HG03460 (cell line): ENCODE results near the gene KCNJ18.
A peak's percentile ranks its signal among the peaks of the same experiment; 100 is the strongest.
"Not testable (repeated sequence)": the region's sequence is repeated elsewhere in the genome, so short reads cannot be mapped to it uniquely, and the experiment has no call there.

Experiments
- ATAC-seq: cut with Tn5 transposase; IDR thresholded peaks from one replicate; pipeline ENCODE4 v1.9.1; 2021; ENCODE audit not compliant: unreplicated experiment

Gene KCNJ18

DNA sequence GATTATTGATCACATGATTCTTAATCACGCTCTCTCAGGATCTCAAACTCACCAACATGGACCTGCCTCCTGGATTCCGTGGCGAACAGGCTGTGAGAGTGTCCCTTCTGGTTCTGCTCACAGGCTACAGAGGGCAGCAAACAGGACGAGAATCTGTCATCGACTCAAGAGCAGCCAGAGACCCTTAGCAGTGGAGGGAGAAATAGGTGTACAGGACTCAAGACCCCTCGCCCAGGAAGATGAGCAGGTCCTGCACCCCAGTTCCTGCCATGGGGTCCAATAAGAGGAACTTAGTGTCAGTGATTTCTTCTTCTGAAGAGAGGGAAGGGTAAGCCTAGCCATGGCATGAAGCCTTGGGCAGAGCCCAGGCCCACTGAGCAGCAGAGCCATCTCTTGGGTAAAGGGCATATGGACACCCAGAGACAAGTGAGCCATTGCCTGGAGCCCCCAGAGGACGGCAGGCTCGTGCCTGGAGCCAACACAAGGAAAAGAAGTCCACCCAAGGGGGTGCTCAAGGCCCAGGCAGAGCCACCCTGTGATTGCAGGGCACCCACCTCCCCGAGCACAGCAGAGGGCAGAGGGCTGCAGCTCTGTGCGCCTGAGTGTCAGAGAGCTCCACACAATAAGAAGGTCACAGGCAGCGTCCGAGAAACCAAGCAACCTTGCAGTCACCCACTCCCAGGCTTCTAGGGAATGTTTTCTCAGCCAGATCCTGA lies 27.3 kb downstream of the KCNJ18 start:
- not testable (repeated sequence) for ATAC-seq

DNA sequence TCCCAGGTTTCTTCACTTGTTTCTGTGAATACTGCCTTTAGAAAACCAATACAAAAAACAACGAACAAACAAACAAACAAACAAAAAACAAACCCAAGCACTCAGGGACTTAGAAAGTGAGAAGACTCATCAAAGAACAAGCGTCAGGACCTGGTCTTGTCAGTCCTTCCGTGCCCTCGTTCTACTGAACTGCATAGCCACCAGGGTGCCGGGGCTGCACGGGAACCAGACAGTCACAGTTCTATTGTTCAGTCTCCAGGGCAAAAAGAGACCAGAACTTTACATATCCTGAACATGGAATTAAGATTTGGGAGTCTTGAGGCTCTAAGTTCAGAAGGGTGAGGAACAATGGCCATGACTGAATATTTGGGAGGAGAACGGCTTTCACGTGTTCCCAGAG lies 28.2 kb downstream of the KCNJ18 start:
- ATAC-seq, result not testable (repeated sequence)

DNA sequence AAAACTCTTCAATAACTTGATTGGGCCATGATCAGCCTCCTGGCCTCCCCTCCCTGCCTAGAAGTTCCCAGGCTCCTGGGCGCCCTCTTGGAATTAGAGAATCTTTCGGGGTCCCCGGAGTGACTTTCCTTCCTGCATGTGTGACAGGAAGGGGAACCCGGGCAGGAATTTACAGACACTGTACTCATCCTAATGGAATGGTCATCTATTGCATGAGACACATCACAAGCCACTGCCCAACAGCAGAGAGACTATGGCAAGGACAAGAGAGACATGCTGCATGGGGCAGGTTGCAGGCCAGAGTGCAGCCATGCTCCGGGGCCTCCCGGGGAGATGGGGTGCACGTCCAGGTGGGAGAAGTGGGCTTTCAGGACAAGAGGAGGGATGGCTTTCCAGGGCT lies 29.9 kb downstream of the KCNJ18 start:
- not testable (repeated sequence) for ATAC-seq

DNA sequence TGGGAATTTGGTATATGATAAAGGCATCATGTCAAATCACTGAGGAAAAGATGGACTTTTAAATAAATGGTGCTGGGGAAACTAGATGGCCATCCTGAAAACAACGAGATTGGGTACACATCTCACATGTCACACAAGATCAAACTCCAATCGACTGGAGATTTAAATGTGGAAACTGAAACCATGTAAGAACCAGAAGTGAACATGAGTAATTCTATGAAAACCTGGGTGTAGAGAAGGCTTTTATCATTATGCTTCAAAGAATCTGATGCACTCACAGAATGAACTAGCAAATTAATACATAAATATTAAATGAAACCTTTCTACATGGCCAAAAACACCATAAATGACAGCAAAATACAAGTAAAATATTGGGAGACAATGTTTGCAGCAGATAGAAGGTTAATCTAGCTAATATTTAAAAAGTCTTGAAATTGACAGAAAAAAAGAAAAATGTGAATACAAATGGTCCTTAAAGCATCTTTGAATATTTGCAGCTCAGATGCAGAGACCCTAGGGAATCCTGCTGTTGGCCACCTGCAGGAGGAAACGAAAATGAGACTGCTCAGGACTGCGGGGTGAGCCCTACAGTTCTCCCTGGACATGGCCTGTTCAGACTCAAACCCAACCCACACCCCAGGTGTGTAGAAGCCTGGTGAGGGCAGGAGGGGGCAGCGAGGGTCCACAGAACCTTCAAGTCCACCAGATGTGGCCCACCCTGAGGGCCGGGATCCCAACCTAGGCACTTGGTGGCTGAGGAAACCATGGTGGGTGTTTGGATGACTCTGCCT lies 32.1 kb downstream of the KCNJ18 start:
- not testable (repeated sequence) for ATAC-seq

DNA sequence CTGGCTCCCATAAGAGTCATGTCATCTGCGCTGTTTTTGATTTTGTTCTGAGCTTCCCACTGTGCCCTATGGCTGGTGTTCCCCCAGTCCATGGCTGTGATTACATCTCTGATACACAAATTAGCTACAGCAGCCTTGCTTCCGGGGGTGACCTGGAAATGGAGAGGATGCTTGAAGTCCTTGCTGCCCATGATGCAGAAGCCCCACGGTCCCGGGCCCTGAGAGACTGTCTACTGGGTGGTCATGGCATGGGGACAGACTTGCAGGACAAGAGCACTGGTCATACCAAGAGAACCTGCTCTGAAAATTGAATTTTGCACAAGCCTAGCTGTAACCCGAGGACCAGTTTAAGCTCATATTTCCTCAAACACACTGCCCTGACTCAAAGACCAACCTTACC lies 38.8 kb downstream of the KCNJ18 start:
- not testable (repeated sequence) for ATAC-seq

DNA sequence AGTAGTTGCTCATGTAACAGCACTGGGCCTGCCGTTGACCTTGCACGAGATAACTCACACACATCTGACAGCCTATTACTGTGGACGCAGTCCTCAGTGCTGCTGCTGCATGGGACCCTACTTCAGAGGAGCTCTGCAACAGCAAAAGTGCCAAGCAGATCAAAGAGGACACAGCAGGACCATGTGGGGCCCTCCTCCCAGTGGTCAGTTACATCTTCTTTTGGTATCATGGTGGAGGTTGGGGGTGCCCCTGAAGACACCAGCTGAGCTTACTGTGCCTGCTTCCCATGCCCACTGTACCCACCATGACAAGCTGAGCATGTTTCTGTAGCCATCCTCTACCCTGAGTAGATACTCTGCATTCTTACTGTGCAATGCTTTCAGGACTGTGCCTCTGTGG lies 41.6 kb downstream of the KCNJ18 start:
- ATAC-seq, result not testable (repeated sequence)

DNA sequence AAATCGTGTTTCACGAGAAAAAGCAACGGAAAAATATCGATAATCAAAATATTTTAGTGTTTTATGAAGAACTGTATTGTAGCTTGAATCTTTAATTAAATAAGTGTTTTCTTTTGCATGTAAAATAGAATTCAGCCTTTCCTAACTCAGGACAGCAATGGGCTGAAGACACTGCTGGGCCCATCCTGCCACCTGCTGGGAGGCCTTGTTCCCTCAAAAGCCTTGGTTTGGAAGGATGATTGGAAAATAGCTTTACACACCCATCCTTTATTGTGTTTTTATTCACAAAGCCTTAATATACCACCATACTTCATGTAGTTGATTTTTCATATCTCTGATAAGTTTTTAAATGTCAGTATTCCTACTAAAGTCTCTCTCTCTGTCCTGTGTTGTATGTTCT lies 43.5 kb downstream of the KCNJ18 start:
- not testable (repeated sequence) for ATAC-seq

DNA sequence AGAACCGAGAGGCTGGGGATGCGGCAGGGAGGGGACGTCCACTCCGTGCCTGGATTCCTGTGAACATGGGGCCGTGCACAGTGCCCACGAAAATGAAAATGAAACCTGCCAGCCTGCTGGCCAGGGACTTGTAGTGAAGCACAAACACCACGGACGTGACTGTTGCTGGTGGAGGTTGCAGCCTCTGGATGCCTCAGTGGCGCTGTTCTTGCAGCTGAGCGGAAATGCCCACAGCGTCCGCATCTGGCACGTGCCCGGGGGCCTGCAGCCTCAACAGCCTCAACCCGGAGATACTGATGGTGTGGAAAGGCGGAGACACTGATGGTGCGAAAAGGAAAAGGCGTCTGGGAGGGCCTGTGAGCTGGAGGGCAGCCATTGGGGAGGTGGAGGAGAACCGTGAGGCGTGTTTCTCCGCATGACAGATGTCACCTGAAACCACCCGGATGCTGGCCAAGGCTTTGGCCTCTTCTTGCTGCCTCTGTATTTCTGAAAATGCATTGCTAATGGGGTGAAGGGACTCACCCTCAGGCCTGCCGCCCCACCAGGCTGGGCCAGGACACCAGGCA lies 44.8 kb downstream of the KCNJ18 start:
- ATAC-seq, result not testable (repeated sequence)

DNA sequence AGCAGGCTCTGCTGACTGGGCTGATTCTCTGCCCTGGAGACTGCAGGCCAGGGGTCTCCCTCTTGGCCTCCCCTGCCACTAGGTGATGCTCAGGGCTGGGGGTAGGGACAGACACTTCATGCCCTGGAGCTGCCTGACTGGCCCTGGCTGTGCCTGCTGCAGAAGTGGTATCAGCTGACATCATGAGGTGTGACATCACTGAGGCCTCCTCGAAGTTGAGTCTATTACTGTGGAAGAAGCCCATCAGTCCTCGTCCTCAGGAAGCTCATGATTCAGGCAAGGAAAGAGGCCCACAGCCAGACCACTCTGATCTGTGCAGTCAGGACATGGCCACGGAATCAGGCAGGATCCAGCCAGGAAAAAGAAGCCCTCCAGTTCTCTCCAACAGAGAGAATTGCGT lies 45.9 kb downstream of the KCNJ18 start:
- not testable (repeated sequence) for ATAC-seq

DNA sequence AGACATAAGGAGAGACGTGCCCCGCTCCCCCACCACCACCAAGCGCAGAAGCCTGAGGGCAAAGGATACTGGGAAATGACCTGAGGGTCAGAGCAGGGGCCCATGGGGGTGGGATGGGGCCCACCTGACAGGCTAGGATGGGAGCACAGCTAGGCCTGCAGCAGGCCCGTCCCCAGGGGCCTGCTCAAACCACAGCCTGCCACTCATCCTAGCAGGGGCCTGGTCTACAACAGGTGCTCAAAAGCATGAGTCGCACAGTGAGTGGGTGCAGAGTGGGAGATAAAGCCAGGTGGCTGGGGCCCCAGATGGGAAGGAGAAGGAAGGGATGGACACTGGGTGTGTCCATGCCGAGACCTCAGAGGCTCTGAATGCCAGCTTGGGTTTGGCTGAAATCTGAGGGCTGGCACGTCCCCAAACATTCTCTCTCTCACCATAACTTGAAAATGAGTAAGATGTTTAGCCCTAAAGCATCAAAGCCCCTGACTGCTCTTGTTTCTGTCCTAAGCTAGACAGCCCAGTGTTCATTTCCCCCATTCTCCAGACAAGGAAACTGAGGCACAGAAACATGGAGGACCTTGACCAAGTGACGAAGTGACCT lies 46.7 kb downstream of the KCNJ18 start:
- ATAC-seq, result peak; percentile 55

DNA sequence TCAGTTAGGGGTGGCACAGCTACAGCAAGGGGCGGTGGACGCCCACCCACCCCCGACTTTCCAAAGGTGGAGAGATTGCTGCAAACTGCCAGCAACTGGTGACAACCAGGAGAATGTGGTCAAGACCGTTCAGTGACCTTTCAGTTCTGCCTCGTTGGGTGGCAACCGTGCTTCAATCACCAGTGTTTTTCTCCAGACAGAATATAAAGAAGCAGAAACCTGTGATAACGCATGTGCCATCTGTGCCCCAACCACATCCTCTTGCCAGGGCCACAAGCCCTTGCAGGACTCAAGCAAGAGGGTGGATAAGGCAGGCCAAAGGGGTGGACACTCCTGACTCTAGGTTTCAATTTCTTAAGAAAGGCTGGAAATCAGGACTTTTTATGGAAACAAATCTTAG lies 47.2 kb downstream of the KCNJ18 start:
- ATAC-seq, result not testable (repeated sequence)

DNA sequence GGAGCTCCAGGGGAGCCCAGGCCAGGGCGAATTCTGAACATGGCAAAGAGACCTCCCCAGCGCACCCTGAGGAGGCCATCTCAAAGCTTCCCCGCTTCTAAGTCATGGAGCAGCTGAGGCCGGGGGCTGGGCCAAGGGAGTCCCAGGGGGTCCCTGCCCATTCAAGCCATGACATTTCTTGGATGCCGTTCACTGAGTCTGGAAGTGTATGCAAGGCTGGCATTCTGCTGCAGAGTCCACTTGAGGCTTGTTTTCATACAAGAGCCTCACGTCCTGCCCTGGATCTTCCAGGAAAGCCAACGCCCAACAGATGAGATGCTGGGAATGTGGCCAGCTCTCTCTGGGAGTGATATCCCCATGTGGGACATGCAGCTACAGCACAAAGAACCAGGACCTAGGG lies 48.5 kb downstream of the KCNJ18 start:
- ATAC-seq, result not testable (repeated sequence)

DNA sequence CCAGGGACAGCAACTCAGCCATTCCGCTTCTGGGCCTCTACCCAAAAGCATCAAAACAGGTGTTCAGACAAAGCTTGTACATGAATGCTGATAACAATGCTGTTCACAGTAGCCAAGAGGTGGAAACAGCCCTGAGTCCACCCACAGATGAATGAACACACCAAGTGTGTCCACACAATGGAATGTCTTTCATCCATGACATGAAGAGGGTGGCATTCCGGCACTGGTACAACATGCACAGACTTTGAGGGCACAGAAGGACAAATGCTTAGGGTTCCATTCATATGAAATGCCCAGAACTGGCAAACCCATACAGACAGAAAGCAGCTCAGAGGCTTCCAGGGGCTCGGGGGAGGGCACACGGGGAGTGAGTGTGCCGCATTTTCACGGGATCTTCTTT lies 49.2 kb downstream of the KCNJ18 start:
- not testable (repeated sequence) for ATAC-seq

DNA sequence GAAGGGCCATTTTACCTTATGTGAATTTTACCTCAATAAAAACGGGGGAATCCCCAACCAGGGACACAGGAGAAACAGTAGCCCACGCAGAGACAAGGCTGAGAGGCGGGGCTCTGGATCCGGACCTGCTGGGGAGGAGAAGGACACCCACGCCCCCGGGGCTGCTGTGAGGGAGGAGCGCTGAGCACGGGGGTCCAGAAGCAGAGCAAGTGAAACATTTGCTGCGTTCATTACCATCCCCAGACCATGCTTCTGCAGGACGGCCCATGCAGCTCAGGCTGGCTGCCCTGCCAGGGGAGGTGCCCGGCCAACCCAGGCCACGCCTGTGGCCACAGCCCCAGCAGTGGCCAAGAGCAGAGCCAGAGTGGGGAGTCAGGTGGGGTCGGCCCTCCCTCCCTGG lies 50.0 kb downstream of the KCNJ18 start:
- no peak for ATAC-seq

DNA sequence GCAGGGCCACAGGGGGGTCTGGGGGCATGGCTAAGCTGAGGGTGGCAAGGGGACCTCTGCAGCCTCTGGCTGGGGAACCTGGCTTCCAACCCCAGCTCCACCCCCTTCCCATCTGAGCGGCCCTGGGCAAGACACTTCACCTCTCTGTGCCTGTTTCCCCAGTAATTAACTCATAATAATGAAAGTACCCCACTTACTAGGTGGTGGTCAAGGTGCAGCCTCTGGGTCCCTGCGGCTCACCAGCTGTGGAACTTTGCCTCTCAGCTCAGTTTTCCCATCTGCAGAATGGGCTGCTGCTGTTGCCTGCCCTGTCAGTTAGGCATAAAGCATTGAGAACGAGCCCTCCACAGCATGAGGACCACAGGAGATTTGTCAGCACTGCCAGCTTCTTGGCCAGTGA lies 51.8 kb downstream of the KCNJ18 start:
- ATAC-seq, result not testable (repeated sequence)

DNA sequence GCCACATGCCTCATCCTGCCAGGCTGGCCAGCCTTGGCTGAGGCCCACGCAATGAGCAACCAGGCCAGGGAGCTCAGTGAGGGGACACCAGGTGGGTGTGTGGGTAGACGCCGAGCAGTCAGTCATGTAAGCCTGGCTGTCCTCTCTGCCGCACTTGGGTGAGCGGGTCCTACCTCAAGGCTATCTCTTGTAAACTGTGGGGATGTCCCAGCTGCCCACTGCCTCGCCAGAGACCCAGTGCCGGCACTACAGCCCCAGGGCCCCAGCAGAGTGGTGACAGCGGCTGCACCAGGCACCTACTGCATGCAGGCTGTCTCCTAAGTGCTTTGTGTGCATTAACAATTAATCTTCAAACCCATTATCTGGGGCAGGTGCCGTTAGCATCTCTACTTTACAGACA lies 52.3 kb downstream of the KCNJ18 start:
- not testable (repeated sequence) for ATAC-seq

DNA sequence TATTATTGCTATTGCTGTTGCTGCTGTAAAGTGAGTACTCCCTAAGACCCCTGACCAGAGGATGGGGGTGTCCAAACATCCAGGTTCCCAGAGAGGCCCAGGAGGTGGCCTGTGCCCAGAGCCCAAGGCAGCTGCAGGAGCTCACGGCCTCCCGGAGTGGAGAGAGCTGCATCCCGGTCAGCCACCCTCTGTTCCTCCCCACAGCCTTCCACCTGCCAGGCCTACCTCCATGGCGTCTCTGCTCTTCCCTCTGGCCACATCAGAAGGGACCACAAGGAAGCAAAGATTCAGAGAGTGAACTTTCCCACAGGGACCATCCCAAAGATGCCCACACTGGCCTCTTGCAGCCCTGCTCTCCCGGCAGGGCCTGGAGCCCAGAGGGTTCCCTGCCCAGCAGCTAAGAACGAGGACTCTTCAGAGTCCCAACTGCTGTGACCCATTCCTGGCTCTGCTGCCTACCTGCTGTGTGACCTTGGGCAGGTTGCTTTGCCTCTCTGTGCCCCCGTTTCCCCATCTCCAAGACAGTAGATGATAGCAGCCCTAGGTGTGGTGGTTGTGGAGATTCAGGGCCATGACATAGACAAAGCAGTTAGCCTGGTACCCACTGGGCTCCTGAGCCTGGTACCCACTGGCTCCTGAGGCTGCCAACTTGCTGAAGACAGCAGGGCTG lies 53.2 kb downstream of the KCNJ18 start:
- not testable (repeated sequence) for ATAC-seq

DNA sequence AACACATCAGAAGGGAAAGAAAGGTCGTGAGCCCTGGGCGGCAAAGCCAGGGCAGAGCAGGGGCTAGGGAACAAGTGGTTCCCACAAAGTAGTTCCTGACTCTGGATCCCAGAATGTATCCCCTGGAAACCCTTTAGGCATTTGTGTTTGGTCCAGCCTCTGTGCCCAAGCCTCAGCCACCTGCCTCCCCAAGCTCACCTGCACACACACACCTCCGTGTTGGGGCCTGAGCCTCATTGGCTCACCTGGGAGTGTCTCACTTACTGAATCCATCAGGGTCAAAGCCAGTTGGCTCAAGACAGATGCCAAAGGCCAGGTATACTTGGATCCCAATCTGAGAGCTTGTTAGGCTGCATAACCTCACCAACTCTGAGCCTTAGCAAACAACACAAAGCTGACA lies 54.1 kb downstream of the KCNJ18 start:
- not testable (repeated sequence) for ATAC-seq

DNA sequence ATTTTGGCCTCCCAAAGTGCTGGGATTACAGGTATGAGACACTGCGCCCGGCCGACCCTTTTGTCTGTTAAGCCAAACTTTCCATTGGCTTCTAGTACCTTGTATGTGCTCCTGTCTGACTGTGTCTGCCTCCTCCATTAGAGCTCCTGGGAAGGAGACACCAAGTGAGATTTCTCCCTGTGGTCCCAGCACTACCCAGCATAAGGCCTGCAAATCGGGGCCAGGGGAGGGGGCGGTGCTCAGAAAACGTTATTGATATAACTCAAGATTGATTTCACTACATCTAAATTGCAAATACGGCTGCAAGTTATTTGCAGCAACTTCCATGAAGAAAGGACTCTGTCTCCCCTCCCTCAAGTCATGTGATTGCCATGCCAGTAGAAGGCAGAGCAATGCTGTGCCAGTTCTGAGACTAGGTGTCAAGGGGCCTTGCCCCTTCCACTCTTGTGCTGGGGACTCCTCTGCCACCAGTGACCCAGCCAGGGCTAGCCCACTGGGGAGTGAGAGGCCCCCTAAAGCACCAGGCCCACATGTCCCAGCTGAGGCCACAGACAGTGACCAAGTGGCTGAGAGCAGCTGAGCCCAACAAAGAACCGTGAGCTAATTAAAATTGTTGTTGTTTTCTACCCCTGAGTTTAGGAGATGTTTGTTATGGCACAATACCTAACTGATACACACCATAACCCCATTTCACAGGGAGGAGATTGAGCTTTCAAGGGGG lies 55.0 kb downstream of the KCNJ18 start:
- ATAC-seq, result not testable (repeated sequence)

DNA sequence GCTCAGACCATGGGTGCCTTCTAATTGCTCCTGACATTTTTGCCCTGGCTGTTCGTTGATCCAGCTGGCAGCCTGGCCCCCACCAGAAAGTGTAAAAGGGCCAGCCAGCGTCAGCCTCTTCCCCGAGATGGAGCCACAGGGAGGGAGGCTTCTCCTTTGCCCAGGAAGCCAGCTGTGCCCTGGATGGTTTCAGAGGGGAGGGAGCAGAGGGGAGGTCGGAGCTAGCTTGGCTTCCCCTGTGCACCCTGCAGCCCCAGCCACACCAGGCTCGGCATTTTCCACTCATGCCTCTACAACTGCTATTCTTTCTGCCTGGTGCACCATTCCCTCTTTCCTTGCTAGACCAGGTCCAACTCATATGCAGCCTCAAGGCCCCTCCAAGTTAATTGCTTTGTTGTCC lies 56.4 kb downstream of the KCNJ18 start:
- ATAC-seq, result not testable (repeated sequence)
